Measurements from ENCODE around the gene THBS4. TPM values are rescaled to one million over a fixed set of nuclear protein-coding genes. Genes with fewer than 3 reads are reported as not detected.

The THBS4 gene
- total and polyA plus RNA-seq, 12 donors: 41.1 to 180 (median 67.5) TPM

DNA sequence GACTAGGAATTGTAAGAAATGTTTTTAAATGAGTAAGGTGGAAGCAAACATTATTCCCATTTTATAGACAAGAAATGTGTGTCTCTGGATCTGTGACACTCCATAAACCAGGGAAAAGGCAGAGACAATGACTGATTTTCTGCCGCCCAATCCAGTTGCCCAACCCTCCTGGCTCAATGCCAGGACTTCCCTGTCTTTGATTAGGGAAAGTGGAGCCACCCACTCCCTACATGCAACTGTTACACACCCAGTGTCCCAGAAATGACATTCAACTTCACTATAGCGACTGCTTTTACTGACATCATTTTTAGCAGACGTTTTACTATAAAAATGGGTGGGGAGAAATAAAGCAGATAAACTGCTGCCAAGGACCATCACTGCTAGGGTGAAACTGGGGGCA is 79.7 kb downstream of the THBS4 start:
- no peaks in the 10 kb centered on the region for H3K36me3 ChIP-seq
- intact Hi-C loops (cut with DNase I): no loop called here
- H3K4me3 ChIP-seq: no peak overlapping the region
- peaks cover 0 to 20% (median 6%) of the 10 kb centered on the region in 9 donors for H3K4me1 ChIP-seq
- WGBS, 2 donors: 52 to 68% methylated on average over 3 of the region's 3 CpGs
- no peak for TF ChIP-seq CTCF (IDR thresholded peaks at IDR 0.05)
- no peaks in the 10 kb centered on the region for H3K27me3 ChIP-seq
- ATAC-seq (no peak), DNase-seq (no peak)
- H3K27ac ChIP-seq: no peak overlapping the region
- peaks cover 0 to 7% (median 0%) of the 10 kb centered on the region in 11 donors for H3K9me3 ChIP-seq

GRCh38 chr5:80116000-80116399 is 80.9 kb downstream of the THBS4 start:
- DNase-seq: no peak
- no peak for TF ChIP-seq CTCF (IDR thresholded peaks at IDR 0.05)
- intact Hi-C loops (cut with DNase I): no loop called here
- H3K9me3 ChIP-seq: peaks cover 0 to 7% (median 0%) of the 10 kb centered on the region in 11 donors
- no peaks in the 10 kb centered on the region for H3K36me3 ChIP-seq
- WGBS, 2 donors: 68 to 77% methylated on average over 4 of the region's 4 CpGs
- ATAC-seq: no peak
- H3K4me1 ChIP-seq: peaks cover 0 to 12% (median 0%) of the 10 kb centered on the region in 9 donors
- H3K27ac ChIP-seq: no peak overlapping the region
- no peaks in the 10 kb centered on the region for H3K27me3 ChIP-seq
- H3K4me3 ChIP-seq: no peak overlapping the region

DNA sequence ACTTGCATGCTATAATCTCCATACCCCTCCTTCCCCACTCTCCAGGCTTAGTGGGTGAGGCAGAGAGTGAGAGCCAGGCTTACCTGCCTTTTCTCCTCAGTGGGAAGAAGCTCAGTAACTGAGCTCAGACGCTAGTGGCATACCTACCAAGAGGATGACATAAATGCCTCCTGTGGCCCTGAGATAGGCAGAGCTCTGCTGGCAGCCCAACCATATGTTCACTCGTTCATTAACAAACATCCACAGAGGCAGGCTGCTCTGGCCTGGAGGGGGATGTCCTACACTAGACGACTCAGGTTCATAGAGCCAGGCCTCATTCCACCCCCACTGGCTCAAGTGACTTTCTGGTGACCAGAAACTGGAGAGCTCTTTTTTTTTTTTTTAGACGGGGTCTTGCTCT is 81.3 kb downstream of the THBS4 start:
- DNase-seq (no peak), ATAC-seq (peak in 2 of 8 donors; percentile 19 to 74)
- 50 to 65% methylated on average over 4 of the region's 4 CpGs for WGBS, 2 donors
- H3K27ac ChIP-seq: no peak overlapping the region
- peaks cover 0 to 12% (median 0%) of the 10 kb centered on the region in 9 donors for H3K4me1 ChIP-seq
- TF ChIP-seq CTCF (IDR thresholded peaks at IDR 0.05): no peak
- intact Hi-C loops (cut with DNase I): no loop called here
- H3K9me3 ChIP-seq: peaks cover 0 to 7% (median 0%) of the 10 kb centered on the region in 11 donors
- no peaks in the 10 kb centered on the region for H3K27me3 ChIP-seq
- no peak overlapping the region for H3K4me3 ChIP-seq
- H3K36me3 ChIP-seq: no peaks in the 10 kb centered on the region

GRCh38 chr5:80117446-80117845 is 82.3 kb downstream of the THBS4 start:
- H3K36me3 ChIP-seq: no peaks in the 10 kb centered on the region
- no peak overlapping the region for H3K27ac ChIP-seq
- ATAC-seq: no peak
- no peak for TF ChIP-seq CTCF (IDR thresholded peaks at IDR 0.05)
- H3K4me3 ChIP-seq: no peak overlapping the region
- peaks cover 0 to 7% (median 0%) of the 10 kb centered on the region in 11 donors for H3K9me3 ChIP-seq
- no peaks in the 10 kb centered on the region for H3K27me3 ChIP-seq
- no peak for DNase-seq
- H3K4me1 ChIP-seq: peaks cover 0 to 12% (median 7%) of the 10 kb centered on the region in 9 donors
- intact Hi-C loops (cut with DNase I): no loop called here
